ENCODE measurements around the gene TNFRSF12A.

TNFRSF12A gene

DNA sequence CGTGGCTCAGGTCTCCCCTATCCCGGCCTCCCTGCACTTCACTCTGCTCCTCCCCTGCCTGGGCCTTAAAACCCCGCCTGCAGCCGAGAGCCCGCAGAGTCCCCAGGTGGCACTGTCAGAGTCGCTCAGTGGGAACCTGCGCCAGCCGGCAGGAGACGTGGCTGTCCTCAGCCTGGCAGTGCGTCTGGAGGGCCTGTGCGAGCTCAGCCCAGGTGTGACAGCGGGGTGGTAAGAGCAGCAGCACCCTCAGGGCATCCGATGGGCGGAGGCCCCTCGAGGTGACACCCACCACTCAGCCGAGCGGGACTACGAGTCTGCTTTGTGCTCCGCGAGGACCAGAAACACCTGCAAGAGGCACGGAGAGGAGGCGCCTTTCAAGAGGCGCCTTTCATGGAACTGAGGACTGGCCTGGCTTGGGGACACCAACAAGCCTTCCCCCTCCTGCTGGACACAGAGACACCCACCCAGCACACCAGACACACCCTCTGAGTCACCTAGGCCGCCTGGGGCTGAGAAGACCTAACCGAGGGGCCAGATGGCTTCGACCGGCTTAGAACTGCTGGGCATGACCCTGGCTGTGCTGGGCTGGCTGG lies 7.2 kb upstream of the TNFRSF12A start, which contains the start of gene CLDN9:
CLDN9 (plus strand) TSS at position 96 of the 593 bp plus-strand sequence; CDS start at position 536, 440 bp downstream.
- DNase-seq = no peak

DNA sequence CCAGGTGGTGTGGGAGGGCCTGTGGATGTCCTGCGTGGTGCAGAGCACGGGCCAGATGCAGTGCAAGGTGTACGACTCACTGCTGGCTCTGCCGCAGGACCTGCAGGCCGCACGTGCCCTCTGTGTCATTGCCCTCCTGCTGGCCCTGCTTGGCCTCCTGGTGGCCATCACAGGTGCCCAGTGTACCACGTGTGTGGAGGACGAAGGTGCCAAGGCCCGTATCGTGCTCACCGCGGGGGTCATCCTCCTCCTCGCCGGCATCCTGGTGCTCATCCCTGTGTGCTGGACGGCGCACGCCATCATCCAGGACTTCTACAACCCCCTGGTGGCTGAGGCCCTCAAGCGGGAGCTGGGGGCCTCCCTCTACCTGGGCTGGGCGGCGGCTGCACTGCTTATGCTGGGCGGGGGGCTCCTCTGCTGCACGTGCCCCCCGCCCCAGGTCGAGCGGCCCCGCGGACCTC lies 6.6 kb upstream of the TNFRSF12A start:
- no peak for DNase-seq

DNA sequence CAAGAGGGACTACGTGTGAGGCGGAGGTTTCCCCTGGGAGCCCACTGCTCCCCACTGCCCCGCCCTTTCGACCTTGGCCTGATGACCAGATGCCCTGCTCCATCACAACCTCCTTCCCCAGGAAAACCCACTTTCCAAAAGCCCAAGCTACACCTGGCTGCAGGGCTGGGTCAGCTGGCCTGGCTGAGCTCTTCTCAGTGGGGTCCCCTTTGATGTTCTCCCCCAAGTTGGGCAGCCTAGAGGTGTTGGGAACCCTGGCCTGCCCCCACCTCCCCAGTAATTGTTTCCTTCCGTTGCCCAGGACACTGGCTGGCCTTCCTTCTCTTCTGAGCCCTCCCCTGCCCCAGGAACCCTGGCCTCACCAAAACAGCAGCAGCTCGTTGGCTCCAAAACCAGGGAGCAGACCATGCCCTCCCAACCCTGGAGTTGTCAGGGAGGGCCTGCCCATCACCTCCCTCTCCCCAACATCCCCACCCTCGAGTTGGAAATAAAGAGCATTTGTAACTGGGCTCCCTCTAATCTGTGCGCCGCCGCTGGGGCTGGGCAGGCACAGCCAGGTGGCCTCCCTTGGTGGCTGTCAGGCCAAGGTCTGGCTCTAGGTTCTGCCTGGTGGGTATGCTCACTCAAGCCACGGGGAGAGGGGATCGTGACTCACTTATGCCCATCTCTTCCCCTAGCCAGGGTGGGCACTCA lies 6.0 kb upstream of the TNFRSF12A start:
- DNase-seq = no peak

DNA sequence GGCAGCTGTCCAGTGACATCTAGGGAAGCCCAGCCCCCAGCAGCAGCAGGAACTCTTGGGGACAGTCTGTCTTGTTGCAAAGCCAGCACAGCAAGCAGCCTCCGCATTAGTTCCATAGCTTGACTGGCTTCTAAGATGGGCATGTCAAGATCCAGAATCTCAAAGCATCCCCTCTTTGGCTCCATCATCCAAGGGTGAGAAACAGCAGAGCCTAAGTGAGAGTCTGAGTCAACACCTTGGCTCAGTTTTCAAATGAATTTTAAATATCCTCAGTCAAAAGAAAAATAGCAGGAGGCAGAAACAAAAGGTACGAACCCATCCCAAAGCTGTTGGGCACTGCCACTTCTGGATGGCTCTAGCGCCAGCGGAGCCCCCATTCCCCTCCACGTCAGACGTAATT lies 5.2 kb upstream of the TNFRSF12A start:
- no peak for DNase-seq

DNA sequence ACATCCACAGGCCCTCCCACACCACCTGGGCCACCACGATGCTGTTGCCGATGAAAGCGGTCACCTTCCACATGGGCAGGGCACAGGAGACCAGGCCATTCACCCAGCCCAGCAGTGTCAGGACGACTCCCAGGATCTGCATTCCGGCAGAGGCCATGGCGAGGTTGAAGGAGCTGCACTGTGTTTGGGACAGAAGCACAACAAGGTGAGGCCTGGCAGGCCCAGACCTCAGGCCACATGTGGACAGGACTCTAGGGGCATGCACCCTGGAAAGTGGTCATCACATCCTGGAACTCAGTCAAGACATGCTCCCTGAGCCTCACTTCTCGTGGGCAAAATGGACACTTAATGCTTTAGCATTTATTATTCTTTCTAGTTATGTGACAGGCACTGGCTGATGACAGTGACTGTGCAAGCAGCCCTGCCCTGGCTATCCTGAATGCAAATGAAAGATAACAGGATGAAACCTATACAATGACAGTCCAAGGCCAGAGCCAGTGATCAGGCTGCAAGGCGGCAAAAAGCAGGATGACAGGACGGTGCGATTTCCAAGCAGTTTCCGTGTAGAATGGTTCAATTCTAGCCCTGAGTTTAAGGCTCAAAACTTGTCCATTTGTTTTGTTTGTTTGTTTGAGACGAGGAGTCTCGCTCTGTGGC lies 4.2 kb upstream of the TNFRSF12A start:
- no peak for DNase-seq

DNA sequence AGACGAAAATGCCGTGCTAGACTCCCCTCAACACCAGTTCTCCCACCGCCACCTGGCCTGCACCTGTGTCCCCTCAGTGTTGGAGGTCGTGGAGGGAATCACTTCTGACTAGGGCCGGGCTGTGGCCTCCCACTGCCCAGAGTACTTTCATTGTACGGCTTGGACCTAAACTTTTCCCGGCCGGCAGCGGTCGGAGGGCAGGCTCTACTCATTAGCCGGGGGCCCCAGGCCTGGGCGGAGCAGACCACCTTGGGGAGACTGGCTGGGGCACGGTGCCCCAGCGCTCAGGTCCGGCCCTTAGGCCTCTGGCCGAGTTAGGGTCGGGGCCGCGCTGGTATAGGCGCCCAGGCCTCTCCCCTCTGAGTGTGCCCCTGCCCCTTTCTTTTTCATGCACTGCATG lies 2.8 kb upstream of the TNFRSF12A start:
- no peak for DNase-seq

DNA sequence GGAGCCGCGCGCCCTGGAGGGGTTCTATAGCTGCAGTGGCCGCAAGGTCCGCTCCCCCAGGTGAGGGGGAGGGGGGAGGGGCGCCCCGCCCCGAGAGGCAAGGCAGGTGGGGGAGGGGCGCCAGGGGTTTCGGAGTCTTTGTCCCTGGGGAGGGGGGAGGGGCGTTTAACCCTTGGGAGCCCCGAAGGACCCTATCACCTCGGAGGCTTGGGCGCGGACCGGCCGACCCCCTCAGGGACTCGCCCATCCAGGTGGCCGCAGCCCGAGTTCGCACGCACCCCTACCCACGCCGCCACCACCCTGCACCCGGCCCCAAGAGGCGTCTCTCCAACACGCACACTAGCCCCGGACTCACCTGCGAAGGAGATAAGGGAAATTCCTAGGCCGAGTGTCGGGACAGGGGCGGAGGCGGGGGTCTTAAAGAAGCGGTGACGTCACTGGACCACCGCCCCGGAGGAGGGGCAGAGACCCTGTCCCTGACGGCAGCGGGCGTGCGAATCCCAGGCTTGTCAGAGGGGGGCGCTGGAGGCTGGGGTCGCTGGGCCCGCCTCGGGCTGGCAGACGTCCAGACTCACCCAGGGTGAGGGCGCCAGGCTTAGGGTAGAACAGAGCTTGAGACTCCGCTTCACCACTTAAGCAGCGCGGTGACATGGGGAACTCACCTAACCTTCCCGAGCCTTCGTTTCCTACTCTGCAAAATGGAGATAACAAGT lies 2.2 kb upstream of the TNFRSF12A start, which contains the start of gene CLDN6:
CLDN6 (minus strand) TSS at position 390 of the 713 bp plus-strand sequence. CDS start 2,162 bp downstream, outside the sequence.
- peak in 1 of 2 experiments; percentile 42 for DNase-seq

DNA sequence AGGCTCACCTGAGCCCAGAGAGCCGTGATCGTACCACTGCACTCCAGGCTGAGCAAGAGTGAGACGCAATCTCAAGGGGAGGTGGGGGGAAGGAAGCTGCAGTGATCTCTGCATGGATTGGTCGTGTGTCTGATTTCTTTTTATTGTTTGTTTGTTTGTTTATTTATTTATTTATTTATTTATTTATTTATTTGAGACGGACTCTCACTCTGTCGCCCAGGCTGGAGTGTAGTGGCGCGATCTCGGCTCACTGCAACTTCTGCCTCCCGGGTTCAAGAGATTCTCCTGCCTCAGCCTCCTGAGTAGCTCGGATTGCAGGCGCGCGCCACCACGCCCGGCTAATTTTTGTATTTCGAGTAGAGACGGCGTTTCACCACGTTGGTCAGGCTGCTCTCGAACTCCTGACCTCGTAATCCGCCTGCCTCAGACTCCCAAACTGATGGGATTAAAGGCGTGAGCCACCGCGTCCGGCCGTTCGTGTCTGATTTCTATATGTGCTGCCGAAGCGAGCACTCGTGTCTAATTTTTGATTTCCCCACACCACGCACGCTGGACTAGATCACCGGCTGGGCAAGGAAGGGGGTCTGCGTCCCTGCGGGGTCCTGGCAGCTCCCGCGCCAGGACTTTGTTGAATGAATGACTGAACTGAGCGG lies 448 bp upstream of the TNFRSF12A start:
- DNase-seq = no peak

DNA sequence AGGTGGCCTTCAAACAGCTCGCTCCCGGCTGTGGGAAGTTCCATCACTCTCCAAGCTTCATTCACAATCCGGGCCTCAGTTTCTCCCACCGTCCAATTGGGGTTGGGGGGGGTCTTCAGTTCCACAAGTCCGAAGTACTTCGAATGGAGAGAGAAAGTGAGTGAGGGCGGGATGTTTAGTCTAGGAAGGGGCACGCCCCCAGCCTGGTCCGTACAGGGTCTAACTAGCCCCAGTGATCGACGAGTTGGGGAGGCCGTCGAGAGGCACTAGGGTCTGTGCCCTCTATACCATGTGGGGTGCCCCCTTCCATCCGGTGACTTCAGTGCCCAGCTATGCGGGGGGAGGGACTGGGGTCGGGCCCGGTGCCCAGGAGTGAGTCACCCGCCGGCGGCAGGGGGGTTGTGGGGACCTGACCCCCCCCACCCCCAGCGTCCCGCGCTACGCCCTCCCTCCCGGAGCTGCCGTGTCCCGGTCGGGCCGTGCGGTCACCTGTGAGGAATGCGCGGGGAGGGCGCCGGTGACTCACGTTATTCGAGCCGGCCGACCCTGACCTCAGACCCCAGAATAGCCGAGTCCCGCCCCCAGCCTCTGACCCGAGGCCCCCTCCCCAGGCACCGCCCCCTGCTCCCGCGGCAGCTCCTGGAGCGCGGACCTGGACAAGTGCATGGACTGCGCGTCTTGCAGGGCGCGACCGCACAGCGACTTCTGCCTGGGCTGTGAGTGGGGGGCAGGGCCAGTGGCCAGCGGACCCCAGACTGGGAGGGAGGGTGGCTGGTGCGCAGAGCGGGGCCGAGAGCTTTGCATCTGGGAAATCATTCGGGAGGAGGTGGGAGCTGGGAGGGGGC lies 658 bp downstream of the TNFRSF12A start:
- DNase-seq = peak in 1 of 2 experiments; percentile 60

DNA sequence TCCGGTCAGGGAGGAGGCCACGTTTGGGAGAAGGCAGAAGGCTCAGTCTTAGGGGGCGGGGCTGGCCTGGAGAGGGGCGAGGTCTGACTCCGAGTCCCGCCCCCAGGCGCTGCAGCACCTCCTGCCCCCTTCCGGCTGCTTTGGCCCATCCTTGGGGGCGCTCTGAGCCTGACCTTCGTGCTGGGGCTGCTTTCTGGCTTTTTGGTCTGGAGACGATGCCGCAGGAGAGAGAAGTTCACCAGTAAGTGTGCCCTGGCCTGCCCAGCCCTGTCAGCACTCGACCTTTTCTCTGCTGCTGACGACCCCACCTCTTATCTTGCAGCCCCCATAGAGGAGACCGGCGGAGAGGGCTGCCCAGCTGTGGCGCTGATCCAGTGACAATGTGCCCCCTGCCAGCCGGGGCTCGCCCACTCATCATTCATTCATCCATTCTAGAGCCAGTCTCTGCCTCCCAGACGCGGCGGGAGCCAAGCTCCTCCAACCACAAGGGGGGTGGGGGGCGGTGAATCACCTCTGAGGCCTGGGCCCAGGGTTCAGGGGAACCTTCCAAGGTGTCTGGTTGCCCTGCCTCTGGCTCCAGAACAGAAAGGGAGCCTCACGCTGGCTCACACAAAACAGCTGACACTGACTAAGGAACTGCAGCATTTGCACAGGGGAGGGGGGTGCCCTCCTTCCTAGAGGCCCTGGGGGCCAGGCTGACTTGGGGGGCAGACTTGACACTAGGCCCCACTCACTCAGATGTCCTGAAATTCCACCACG lies 1.5 kb downstream of the TNFRSF12A start:
- DNase-seq = peak; percentile 69 to 71

DNA sequence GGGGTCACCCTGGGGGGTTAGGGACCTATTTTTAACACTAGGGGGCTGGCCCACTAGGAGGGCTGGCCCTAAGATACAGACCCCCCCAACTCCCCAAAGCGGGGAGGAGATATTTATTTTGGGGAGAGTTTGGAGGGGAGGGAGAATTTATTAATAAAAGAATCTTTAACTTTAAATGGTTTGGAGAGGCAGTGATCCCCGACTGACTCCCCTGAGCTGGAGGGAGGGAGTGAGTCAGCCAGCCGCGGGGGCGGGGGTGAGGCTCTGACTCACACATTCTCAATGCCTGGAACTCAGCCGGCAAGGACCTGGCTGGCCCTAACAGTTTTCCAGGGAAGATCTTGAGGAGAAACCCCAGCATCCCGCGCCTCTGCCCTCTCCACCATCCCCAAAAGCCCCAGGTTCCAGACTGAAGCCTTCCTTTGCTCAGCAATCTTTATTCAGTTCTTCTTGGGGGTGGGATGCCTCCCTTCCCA lies 2.1 kb downstream of the TNFRSF12A start:
- DNase-seq = no peak

DNA sequence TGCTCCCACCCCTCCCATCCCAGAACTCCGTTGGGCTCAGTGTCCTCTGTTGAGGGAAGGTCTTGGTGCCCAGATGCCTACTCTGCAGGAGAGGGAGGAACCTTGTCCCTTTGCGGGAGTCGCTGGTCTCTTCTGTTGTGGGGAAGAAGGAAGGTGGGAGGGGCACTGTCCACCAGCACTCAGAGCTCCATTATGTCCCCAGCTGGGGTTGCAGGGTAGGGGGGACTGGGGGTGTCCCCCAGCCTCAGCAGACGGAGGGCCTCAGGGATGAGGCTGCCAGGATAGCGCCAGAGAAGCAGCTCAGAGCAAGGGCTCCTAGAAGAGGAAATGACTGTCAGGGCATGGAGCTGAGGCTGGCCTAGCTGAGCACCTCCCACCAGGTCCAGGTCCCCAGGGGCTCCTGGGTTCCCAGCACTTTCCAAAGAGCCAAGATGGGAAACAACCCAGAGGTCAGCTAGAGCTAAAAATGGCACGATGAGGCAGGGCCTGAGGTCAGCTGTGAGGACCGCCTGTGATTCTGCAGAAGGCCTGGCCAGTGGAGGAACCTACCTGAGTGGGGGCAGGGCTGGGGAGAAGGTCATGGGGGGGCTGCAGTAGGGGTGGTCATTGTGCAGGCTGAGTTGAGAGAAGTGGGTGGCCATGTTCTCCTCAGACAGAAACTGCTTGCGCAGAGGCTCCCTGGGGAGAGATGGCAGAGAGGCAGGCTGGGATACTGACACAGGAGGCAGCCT lies 2.7 kb downstream of the TNFRSF12A start:
- DNase-seq = no peak

DNA sequence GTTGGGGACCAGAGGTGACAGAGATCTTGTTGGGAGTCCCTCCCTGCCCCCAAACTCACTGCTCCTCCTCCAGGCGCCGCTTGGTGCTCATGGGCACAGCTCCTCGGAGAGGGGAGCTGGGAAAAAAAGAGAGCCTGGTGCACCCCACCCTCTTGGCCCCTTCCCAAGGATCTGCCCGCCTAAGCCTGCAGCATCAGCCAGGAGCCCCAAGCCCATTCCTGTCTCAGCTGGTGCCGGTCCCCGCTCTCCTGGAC lies 3.2 kb downstream of the TNFRSF12A start:
- no peak for DNase-seq

DNA sequence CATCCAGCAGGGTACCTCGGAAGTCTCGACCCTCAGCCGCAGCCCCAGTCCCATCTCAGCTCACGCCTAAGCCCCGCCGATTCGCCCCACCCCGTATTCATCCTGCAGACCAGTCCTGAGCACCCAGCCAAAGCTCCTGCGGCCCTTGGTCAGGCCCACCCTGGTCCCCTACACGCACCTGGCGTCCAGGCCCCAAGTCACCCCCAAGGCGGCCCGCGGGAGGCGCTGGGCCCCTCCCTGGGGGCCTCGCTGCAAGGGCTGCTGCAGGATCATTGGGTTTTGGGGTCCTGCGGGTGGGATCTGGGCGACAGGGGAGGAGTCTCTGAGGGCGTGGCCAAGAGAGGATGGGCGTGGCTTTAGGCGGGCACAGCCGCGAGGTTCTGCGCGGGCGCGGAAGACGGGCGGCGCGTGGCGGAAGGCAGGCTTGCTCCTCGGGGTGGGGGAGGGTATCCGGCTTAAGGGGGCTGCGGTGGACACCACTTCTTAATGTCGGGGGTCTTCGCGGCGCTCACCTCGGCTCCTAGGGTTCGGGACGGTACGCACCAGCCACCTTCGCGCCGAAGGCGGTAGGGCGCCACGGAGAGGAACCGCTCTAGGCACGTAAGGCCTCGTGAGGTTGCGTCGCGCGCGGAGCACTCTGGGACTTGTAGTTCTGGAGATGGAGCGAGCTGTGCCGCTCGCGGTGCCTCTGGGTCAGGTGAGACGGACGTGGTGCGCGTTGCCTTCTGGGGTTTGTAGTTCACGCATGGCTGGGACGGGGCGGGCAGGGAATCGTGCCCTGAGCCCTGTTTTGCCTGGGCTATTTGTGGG lies 3.7 kb downstream of the TNFRSF12A start, which contains the start of the genes HCFC1R1 and THOC6:
HCFC1R1 (minus strand) TSS at position 274 of the 810 bp plus-strand sequence; CDS start at position 273, 1 bp downstream.
THOC6 (plus strand) TSS at position 367 of the 810 bp plus-strand sequence; CDS start at position 659, 292 bp downstream.
- DNase-seq = peak; percentile 95 to 98

DNA sequence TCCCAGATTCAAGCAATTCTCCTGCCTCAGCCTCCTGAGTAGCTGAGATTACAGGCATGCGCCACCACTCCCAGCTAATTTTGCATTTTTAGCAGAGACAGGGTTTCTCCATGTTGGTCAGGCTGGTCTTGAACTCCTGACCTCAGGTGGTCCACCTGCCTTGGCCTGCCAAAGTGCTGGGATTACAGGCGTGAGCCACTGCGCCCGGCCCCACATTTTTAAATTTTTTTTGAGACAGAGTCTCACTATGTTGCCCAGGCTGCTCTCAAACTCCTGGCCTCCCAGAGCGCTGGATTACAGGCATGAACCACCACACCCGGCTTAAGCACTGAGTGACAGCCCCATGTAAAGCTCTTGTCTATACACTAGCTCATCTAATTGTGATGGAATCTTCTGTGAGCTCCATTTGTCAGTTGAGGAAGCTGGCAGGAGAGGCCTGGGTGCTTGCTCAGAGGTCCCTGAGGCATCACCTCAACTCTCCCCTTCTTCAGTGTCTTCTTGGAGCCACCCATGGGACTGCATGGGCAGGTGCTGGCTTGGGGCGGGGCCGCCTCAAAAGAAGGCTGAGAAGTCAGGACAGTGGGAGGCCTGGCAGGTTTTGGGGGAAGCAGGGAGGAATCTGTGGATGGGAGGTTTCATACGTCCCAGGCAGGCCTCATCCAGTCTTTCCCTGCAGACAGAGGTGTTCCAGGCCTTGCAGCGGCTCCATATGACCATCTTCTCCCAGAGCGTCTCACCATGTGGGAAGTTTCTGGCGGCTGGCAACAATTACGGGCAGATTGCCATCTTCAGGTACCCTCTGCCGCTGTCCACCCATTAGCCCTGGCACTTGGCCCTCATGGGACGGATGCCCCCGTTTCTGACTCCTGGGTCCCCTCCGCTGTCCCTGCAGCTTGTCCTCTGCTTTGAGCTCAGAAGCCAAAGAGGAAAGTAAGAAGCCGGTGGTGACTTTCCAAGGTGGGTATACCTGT lies 5.1 kb downstream of the TNFRSF12A start:
- DNase-seq = no peak

DNA sequence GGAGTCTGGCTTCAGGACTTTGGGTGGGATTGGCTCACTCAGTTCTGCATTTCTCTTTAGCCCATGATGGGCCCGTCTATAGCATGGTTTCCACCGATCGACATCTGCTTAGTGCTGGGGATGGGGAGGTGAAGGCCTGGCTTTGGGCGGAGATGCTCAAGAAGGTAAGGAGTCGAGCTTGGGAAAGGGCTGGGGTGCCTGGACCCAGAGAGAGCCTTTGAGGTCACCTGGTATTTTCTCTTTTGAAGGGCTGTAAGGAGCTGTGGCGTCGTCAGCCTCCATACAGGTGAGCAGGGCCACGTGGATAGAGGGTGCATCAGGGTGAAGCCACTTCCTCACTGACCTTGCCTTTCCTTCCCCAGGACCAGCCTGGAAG lies 5.8 kb downstream of the TNFRSF12A start:
- no peak for DNase-seq

DNA sequence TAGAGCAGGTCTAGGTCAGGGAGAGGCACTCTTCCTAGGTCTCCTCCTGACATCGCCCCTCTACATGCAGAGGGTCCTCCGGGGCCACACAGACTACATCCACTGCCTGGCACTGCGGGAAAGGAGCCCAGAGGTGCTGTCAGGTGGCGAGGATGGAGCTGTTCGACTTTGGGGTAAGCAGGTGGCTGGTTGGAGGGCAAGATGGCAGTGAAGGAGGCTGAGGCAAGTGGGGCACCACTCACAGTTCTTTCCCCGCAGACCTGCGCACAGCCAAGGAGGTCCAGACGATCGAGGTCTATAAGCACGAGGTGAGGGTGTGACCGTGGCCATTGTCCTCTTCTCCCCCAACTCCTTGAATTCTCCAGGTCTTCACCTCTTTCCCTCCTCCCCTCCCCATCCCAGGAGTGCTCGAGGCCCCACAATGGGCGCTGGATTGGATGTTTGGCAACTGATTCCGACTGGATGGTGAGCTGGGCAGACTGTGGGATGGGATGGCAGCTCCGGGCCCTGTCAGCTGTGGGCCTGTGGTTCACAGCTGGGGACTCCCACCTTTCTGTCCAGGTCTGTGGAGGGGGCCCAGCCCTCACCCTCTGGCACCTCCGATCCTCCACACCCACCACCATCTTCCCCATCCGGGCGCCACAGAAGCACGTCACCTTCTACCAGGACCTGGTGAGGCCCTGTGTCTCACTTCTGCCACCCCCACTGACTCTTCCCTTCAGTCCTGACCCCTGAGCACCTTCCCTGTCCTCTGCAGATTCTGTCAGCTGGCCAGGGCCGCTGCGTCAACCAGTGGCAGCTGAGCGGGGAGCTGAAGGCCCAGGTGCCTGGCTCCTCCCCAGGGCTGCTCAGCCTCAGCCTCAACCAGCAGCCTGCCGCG lies 6.7 kb downstream of the TNFRSF12A start:
- no peak for DNase-seq

Measured in NCI-H1930 (cell line).